H1 (cell line): Measurements from ENCODE around the gene SLC6A6.

Experiments
- ASH2L ChIP-seq: fragments of 200-600, 300-600 bp; sonication (generic); IDR thresholded peaks from one replicate; pipeline ENCODE4 v1.7.1; 2017; ENCODE audit warnings: low read length
- CBX5 ChIP-seq: fragments of 300-800, 300-1000 bp; sonication (generic); IDR thresholded peaks from 2 replicates; pipeline ENCODE4 v1.7.1; 2016; ENCODE audit warnings: antibody characterized with exemption, low read length, low read depth
- EP300 ChIP-seq, 2 experiments: IDR thresholded peaks; 1 replicate in 1 of 2; 2 replicates in 1 of 2; pipeline ENCODE4 v1.6.1; 2011 to 2012; ENCODE audit warnings: low read depth in 2 of 2, low read length in 2 of 2, mild to moderate bottlenecking in 2 of 2, borderline replicate concordance in 1 of 2, inconsistent platforms in 1 of 2, moderate library complexity in 1 of 2
- EZH2 ChIP-seq: fragments of 200-600 bp; sonication (generic); IDR thresholded peaks from 2 replicates; pipeline ENCODE4 v1.7.1; 2012; ENCODE audit warnings: low read depth, mild to moderate bottlenecking, moderate library complexity, low read length, inconsistent platforms; ENCODE audit not compliant: severe bottlenecking
- FOSL1 ChIP-seq: IDR thresholded peaks from 2 replicates; pipeline ENCODE4 v1.6.1; 2011; ENCODE audit warnings: mild to moderate bottlenecking, low read depth, low read length, moderate library complexity; ENCODE audit not compliant: insufficient read depth
- POLR2A ChIP-seq, 2 experiments: IDR thresholded peaks; 1 replicate in 1 of 2; 2 replicates in 1 of 2; pipeline ENCODE4 v1.6.1; 2011; ENCODE audit warnings: low read depth in 2 of 2, low read length in 2 of 2, mild to moderate bottlenecking in 2 of 2; ENCODE audit errors: control extremely low read depth in 1 of 2
- POLR2AphosphoS5 ChIP-seq: IDR thresholded peaks from 2 replicates; pipeline ENCODE4 v1.6.1; 2011; ENCODE audit warnings: low read depth, low read length
- TF ChIP-seq, protein P1 (sequence below), 3 experiments: IDR thresholded peaks; 1 replicate in 2 of 3; 2 replicates in 1 of 3; pipeline versions ENCODE4 v1.5.1 to v1.6.1; 2011; ENCODE audit warnings: low read length in 3 of 3, mild to moderate bottlenecking in 3 of 3, inconsistent platforms in 2 of 3, low read depth in 1 of 3, moderate library complexity in 1 of 3; ENCODE audit not compliant: insufficient read depth in 1 of 3; ENCODE audit errors: control extremely low read depth in 1 of 3

GRCh38 chr3:14471016-14471415 is 68.6 kb downstream of the SLC6A6 start:
- TF ChIP-seq POLR2A (IDR thresholded peaks at IDR 0.05; ENCODE audit: control extremely low read depth in 1 of 2, low read depth in 2 of 2, low read length in 2 of 2): no peak
- TF ChIP-seq ASH2L: no peak
- TF ChIP-seq, protein P1, sequence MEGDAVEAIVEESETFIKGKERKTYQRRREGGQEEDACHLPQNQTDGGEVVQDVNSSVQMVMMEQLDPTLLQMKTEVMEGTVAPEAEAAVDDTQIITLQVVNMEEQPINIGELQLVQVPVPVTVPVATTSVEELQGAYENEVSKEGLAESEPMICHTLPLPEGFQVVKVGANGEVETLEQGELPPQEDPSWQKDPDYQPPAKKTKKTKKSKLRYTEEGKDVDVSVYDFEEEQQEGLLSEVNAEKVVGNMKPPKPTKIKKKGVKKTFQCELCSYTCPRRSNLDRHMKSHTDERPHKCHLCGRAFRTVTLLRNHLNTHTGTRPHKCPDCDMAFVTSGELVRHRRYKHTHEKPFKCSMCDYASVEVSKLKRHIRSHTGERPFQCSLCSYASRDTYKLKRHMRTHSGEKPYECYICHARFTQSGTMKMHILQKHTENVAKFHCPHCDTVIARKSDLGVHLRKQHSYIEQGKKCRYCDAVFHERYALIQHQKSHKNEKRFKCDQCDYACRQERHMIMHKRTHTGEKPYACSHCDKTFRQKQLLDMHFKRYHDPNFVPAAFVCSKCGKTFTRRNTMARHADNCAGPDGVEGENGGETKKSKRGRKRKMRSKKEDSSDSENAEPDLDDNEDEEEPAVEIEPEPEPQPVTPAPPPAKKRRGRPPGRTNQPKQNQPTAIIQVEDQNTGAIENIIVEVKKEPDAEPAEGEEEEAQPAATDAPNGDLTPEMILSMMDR (IDR thresholded peaks at IDR 0.05; ENCODE audit: control extremely low read depth in 1 of 3, insufficient read depth in 1 of 3, low read depth in 1 of 3, low read length in 3 of 3): no peak
- no peak for TF ChIP-seq EP300 (IDR thresholded peaks at IDR 0.05; ENCODE audit: borderline replicate concordance in 1 of 2, low read depth in 2 of 2, low read length in 2 of 2)
- no peak for TF ChIP-seq POLR2AphosphoS5
- TF ChIP-seq EZH2: no peak
- no peak for TF ChIP-seq FOSL1
- TF ChIP-seq CBX5: no peak
